ENCODE results near the gene MPHOSPH6. TPM values are rescaled to one million over a fixed set of nuclear protein-coding genes. Genes with fewer than 3 reads are reported as not detected.

MPHOSPH6 gene
- total and polyA plus RNA-seq, 2 of the 8 experiments (the other 6 are each of a cell fraction or from before 2014, with no cell fraction given) = 19.7 to 32.9 TPM

DNA sequence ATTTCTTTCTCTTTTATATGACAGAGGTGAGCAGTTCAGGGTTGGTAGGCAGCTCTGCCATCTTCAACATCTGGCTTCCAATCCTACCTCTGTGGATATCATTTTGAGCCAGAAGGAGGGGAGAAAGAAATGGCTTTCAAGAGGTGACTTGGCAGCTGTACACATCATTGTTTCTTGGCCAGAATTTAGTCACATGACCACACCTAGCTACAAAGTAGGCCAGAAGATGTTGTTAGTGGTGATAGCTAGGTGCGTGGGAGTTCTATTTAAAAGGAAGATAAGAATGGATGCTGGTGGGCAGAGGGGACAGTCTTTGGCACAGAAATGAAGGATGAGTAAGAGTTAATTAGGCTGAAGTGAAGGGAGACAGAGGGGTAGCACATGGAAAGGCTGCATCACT lies 29.2 kb upstream of the MPHOSPH6 start:
- ChIA-PET CTCF (ENCODE audit: partially characterized antibody) (interaction anchor here (1.1 kb wide), 1 partner anchor 10 kb away, joined by 4 read pairs; no protein-coding TSS in a partner anchor), POLR2A (ENCODE audit: partially characterized antibody) (interaction anchor here (1.7 kb wide), 1 partner anchor 9 kb away, joined by 7 read pairs; no protein-coding TSS in a partner anchor)
- no peak overlapping the region for H2BK20ac ChIP-seq (ENCODE audit: low read length)
- no peak overlapping the region for H2BK15ac ChIP-seq (ENCODE audit: low read length)
- DNase-seq (ENCODE audit: low read depth in 1 of 2, low spot score in 2 of 2) (no peak), FAIRE-seq (no peak)
- H3K9ac ChIP-seq (replicated peaks in 1 of 4; ENCODE audit: extremely low read depth in 1 of 4, low read depth in 3 of 4, low read length in 3 of 4) = no peak overlapping the region
- no peak overlapping the region for H2AFZ ChIP-seq (ENCODE audit: low read length)
- H2BK12ac ChIP-seq (ENCODE audit: low read depth, low read length) = no peak overlapping the region
- H4K5ac ChIP-seq (ENCODE audit: insufficient read length, low read depth, low read length) = no peak overlapping the region
- H3K4me3 ChIP-seq (ENCODE audit: extremely low read depth in 1 of 4, insufficient read depth in 2 of 4, low read depth in 3 of 4, low read length in 4 of 4) = no peak overlapping the region
- no peak overlapping the region for H3K56ac ChIP-seq (replicated peaks; ENCODE audit: insufficient read length, low read depth, low read length)
- H3K9me3 ChIP-seq (ENCODE audit: insufficient read depth in 2 of 2, low read depth in 1 of 2, low read length in 1 of 2) = no peaks in the 10 kb centered on the region
- no peak overlapping the region for H3K23ac ChIP-seq (ENCODE audit: insufficient read length)
- H4K91ac ChIP-seq (replicated peaks; ENCODE audit: insufficient read length, low read length) = no peak overlapping the region
- 90% methylated on average over 1 of the region's 1 CpG; no CpG with 5 or more reads in 1 of the 2 experiments for WGBS, 2 experiments (ENCODE audit: extremely low coverage in 1 of 2, insufficient coverage in 1 of 2, insufficient read length in 1 of 2, insufficient replicate concordance in 2 of 2, low coverage in 1 of 2, low lambda C conversion rate in 2 of 2, missing lambda C conversion rate in 1 of 2)
- H3K4ac ChIP-seq (replicated peaks; ENCODE audit: insufficient read length, low read depth, low read length) = no peak overlapping the region
- H2BK120ac ChIP-seq (replicated peaks; ENCODE audit: low read depth, low read length) = no peak overlapping the region
- H3K79me1 ChIP-seq (ENCODE audit: low read depth, low read length) = no peaks in the 10 kb centered on the region
- H4K20me1 ChIP-seq (replicated peaks in 1 of 2; ENCODE audit: control insufficient read depth in 1 of 2, insufficient read depth in 2 of 2, low read length in 2 of 2) = no peaks in the 10 kb centered on the region
- H2AK5ac ChIP-seq (ENCODE audit: low read depth, low read length) = no peak overlapping the region
- H3K4me1 ChIP-seq (replicated peaks in 1 of 4; ENCODE audit: control insufficient read depth in 3 of 4, insufficient read depth in 4 of 4, low read length in 3 of 4) = no peaks in the 10 kb centered on the region
- no peak overlapping the region for H3K4me2 ChIP-seq (ENCODE audit: insufficient read depth in 1 of 2, low read depth in 2 of 2, low read length in 2 of 2)
- H3K18ac ChIP-seq (ENCODE audit: extremely low read depth, low read length) = no peak overlapping the region
- no peak overlapping the region for H3K14ac ChIP-seq (ENCODE audit: insufficient read length)
- no peaks in the 10 kb centered on the region for H3K36me3 ChIP-seq (ENCODE audit: control insufficient read depth in 2 of 4, insufficient read depth in 4 of 4, low read length in 3 of 4)
- no peaks in the 10 kb centered on the region for H3K79me2 ChIP-seq (ENCODE audit: control insufficient read depth in 1 of 2, insufficient read depth in 2 of 2, low read length in 2 of 2)
- H3K23me2 ChIP-seq (ENCODE audit: low read depth, low read length) = no peaks in the 10 kb centered on the region
- no peak overlapping the region for H4K8ac ChIP-seq (ENCODE audit: extremely low read depth, insufficient read depth, low read length)
- H3K27ac ChIP-seq (ENCODE audit: low read depth, low read length) = no peak overlapping the region
- H3K27me3 ChIP-seq (replicated peaks in 1 of 4; ENCODE audit: control insufficient read depth in 3 of 4, extremely low read depth in 1 of 4, insufficient read depth in 3 of 4, low read length in 3 of 4) = no peaks in the 10 kb centered on the region
- no peak overlapping the region; the same call in 1 of the 2 replicates for H2BK5ac ChIP-seq (ENCODE audit: low read depth, low read length)
- TF ChIP-seq TEAD4 (IDR thresholded peaks at IDR 0.05; ENCODE audit: low read depth, low read length) = no peak
- TF ChIP-seq TAF1 (IDR thresholded peaks at IDR 0.05; ENCODE audit: low read depth, low read length) = no peak
- TF ChIP-seq HDAC2 (IDR thresholded peaks at IDR 0.05; ENCODE audit: borderline replicate concordance in 1 of 2, low read depth in 2 of 2, low read length in 2 of 2) = no peak
- no peak for TF ChIP-seq JUND (IDR thresholded peaks at IDR 0.05; ENCODE audit: low read length)
- TF ChIP-seq, protein P1, sequence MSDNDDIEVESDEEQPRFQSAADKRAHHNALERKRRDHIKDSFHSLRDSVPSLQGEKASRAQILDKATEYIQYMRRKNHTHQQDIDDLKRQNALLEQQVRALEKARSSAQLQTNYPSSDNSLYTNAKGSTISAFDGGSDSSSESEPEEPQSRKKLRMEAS (IDR thresholded peaks at IDR 0.05) = no peak
- no peak for TF ChIP-seq E2F6 (IDR thresholded peaks at IDR 0.05)
- TF ChIP-seq CBX5 (IDR thresholded peaks at IDR 0.05; ENCODE audit: low read depth, low read length) = no peak
- TF ChIP-seq SAP30 (IDR thresholded peaks at IDR 0.05; ENCODE audit: insufficient read depth, insufficient replicate concordance, low read length) = no peak
- TF ChIP-seq PHF8 (conservative IDR thresholded peaks at IDR 0.05; ENCODE audit: low read depth, low read length) = no peak
- TF ChIP-seq ZNF274 (IDR thresholded peaks at IDR 0.05; ENCODE audit: borderline replicate concordance, extremely low read depth, low read length) = no peak
- no peak for TF ChIP-seq BCL11A (IDR thresholded peaks at IDR 0.05; ENCODE audit: low read depth in 2 of 2, low read length in 2 of 2)
- TF ChIP-seq, protein P2, sequence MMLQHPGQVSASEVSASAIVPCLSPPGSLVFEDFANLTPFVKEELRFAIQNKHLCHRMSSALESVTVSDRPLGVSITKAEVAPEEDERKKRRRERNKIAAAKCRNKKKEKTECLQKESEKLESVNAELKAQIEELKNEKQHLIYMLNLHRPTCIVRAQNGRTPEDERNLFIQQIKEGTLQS (IDR thresholded peaks at IDR 0.05; ENCODE audit: insufficient read depth, low read depth, low read length) = no peak
- no peak for TF ChIP-seq NRF1 (IDR thresholded peaks at IDR 0.05; ENCODE audit: low read depth, low read length)

Data from H1 (cell line).